ENCODE measurements around the gene KANK4.

KANK4 gene

GRCh38 chr1:62233926-62234450 is 85.2 kb downstream of the KANK4 start:
- no peak for DNase-seq (ENCODE audit: low read depth)
- no peak overlapping the region for H3K4me3 ChIP-seq (ENCODE audit: low read depth, low read length)
- no peak for TF ChIP-seq CTCF (IDR thresholded peaks at IDR 0.05; ENCODE audit: insufficient read depth, low read depth, low read length, missing control alignments)

GRCh38 chr1:62232871-62233278 is 86.4 kb downstream of the KANK4 start:
- H3K4me3 ChIP-seq (ENCODE audit: low read depth, low read length): no peak overlapping the region
- no peak for TF ChIP-seq CTCF (IDR thresholded peaks at IDR 0.05; ENCODE audit: insufficient read depth, low read depth, low read length, missing control alignments)
- no peak for DNase-seq (ENCODE audit: low read depth)

- TF ChIP-seq CTCF (IDR thresholded peaks at IDR 0.05; ENCODE audit: insufficient read depth, low read depth, low read length, missing control alignments): no peak
- DNase-seq (ENCODE audit: low read depth): no peak
- no peak overlapping the region for H3K4me3 ChIP-seq (ENCODE audit: low read depth, low read length)
These were observed 88.5 kb downstream of the KANK4 start for GRCh38 chr1:62230718-62231117.

GRCh38 chr1:62229932-62230331 is 89.3 kb downstream of the KANK4 start:
- H3K4me3 ChIP-seq (ENCODE audit: low read depth, low read length): no peak overlapping the region
- TF ChIP-seq CTCF (IDR thresholded peaks at IDR 0.05; ENCODE audit: insufficient read depth, low read depth, low read length, missing control alignments): no peak
- DNase-seq (ENCODE audit: low read depth): no peak

- no peak for TF ChIP-seq CTCF (IDR thresholded peaks at IDR 0.05; ENCODE audit: insufficient read depth, low read depth, low read length, missing control alignments)
- DNase-seq (ENCODE audit: low read depth): no peak
- H3K4me3 ChIP-seq (ENCODE audit: low read depth, low read length): no peak overlapping the region
These were observed 89.8 kb downstream of the KANK4 start for GRCh38 chr1:62229468-62229867.

GRCh38 chr1:62228883-62229187 is 90.4 kb downstream of the KANK4 start:
- DNase-seq (ENCODE audit: low read depth): no peak
- no peak for TF ChIP-seq CTCF (IDR thresholded peaks at IDR 0.05; ENCODE audit: insufficient read depth, low read depth, low read length, missing control alignments)
- H3K4me3 ChIP-seq (ENCODE audit: low read depth, low read length): no peak overlapping the region

GRCh38 chr1:62228136-62228882 is 90.9 kb downstream of the KANK4 start:
- TF ChIP-seq CTCF (IDR thresholded peaks at IDR 0.05; ENCODE audit: insufficient read depth, low read depth, low read length, missing control alignments): no peak
- no peak overlapping the region for H3K4me3 ChIP-seq (ENCODE audit: low read depth, low read length)
- DNase-seq (ENCODE audit: low read depth): no peak
